ENCODE results near the gene USH2A.

The USH2A gene

GRCh38 chr1:215875712-215876111 is 547.5 kb downstream of the USH2A start:
- DNase-seq (ENCODE audit: low read depth, low spot score), result no peak

- DNase-seq (ENCODE audit: low read depth, low spot score), result no peak
Observed at GRCh38 chr1:215875236-215875635, 548.0 kb downstream of the USH2A start.

- DNase-seq (ENCODE audit: low read depth, low spot score), result no peak
Observed at GRCh38 chr1:215872658-215873057, 550.6 kb downstream of the USH2A start.

GRCh38 chr1:215868500-215868899 is 554.7 kb downstream of the USH2A start:
- no peak for DNase-seq (ENCODE audit: low read depth, low spot score)

GRCh38 chr1:215865060-215865459 is 558.2 kb downstream of the USH2A start:
- no peak for DNase-seq (ENCODE audit: low read depth, low spot score)

- DNase-seq (ENCODE audit: low read depth, low spot score), result no peak
Observed at GRCh38 chr1:215863796-215864195, 559.5 kb downstream of the USH2A start.

- no peak for DNase-seq (ENCODE audit: low read depth, low spot score)
Observed at GRCh38 chr1:215860833-215861232, 562.4 kb downstream of the USH2A start.

- no peak for DNase-seq (ENCODE audit: low read depth, low spot score)
Observed at GRCh38 chr1:215857317-215857716, 565.9 kb downstream of the USH2A start.

- DNase-seq (ENCODE audit: low read depth, low spot score), result no peak
Observed at GRCh38 chr1:215845234-215845891, 577.9 kb downstream of the USH2A start.

GRCh38 chr1:215844777-215845176 is 578.5 kb downstream of the USH2A start:
- no peak for DNase-seq (ENCODE audit: low read depth, low spot score)

- DNase-seq (ENCODE audit: low read depth, low spot score), result no peak
Observed at GRCh38 chr1:215844266-215844665, 579.0 kb downstream of the USH2A start.

GRCh38 chr1:215842905-215843304 is 580.3 kb downstream of the USH2A start:
- no peak for DNase-seq (ENCODE audit: low read depth, low spot score)

GRCh38 chr1:215835951-215836350 is 587.3 kb downstream of the USH2A start:
- no peak for DNase-seq (ENCODE audit: low read depth, low spot score)

GRCh38 chr1:215833941-215834729 is 589.1 kb downstream of the USH2A start:
- no peak for DNase-seq (ENCODE audit: low read depth, low spot score)

- DNase-seq (ENCODE audit: low read depth, low spot score), result no peak
Observed at GRCh38 chr1:215830226-215830810, 592.9 kb downstream of the USH2A start.

GRCh38 chr1:215825056-215825455 is 598.2 kb downstream of the USH2A start:
- no peak for DNase-seq (ENCODE audit: low read depth, low spot score)

GRCh38 chr1:215824245-215824644 is 599.0 kb downstream of the USH2A start:
- no peak for DNase-seq (ENCODE audit: low read depth, low spot score)

GRCh38 chr1:215819114-215819513 is 604.1 kb downstream of the USH2A start:
- DNase-seq (ENCODE audit: low read depth, low spot score), result no peak

GRCh38 chr1:215807911-215808436 is 615.3 kb downstream of the USH2A start:
- no peak for DNase-seq (ENCODE audit: low read depth, low spot score)

- no peak for DNase-seq (ENCODE audit: low read depth, low spot score)
Observed at GRCh38 chr1:215807218-215807617, 616.0 kb downstream of the USH2A start.

- DNase-seq (ENCODE audit: low read depth, low spot score), result no peak
Observed at GRCh38 chr1:215797859-215798258, 625.4 kb downstream of the USH2A start.

- no peak for DNase-seq (ENCODE audit: low read depth, low spot score)
Observed at GRCh38 chr1:215794156-215794555, 629.1 kb downstream of the USH2A start.

- DNase-seq (ENCODE audit: low read depth, low spot score), result no peak
Observed at GRCh38 chr1:215793180-215793579, 630.1 kb downstream of the USH2A start.
